ENCODE measurements around the gene CRB1. TPM values are rescaled to one million over a fixed set of nuclear protein-coding genes. Genes with fewer than 3 reads are reported as not detected.

The CRB1 gene
- total and polyA plus RNA-seq, 9 donors = 0.14 to 0.54 (median 0.31) TPM

GRCh38 chr1:197250616-197251015, 17.4 kb upstream of the CRB1 start:
- H3K4me3 ChIP-seq (ENCODE audit: low read length) = no peak overlapping the region
- no peak for DNase-seq
- H3K36me3 ChIP-seq (ENCODE audit: control insufficient read depth, insufficient read depth, low read length) = no peaks in the 10 kb centered on the region
- H3K27ac ChIP-seq (ENCODE audit: low read length) = no peak overlapping the region
- WGBS (ENCODE audit: insufficient coverage) = no CpG with 5 or more reads among the region's 2 CpGs
- no peaks in the 10 kb centered on the region for H3K9me3 ChIP-seq (replicated peaks; ENCODE audit: control insufficient read depth, low read depth, low read length)
- no peaks in the 10 kb centered on the region for H3K27me3 ChIP-seq (ENCODE audit: control insufficient read depth, insufficient read depth, low read length)
- no peaks in the 10 kb centered on the region for H3K4me1 ChIP-seq (ENCODE audit: control insufficient read depth, insufficient read depth, low read length)

- no peaks in the 10 kb centered on the region for H3K9me3 ChIP-seq (replicated peaks; ENCODE audit: control insufficient read depth, low read depth, low read length)
- 68% methylated on average over 3 of the region's 4 CpGs for WGBS (ENCODE audit: insufficient coverage)
- no peaks in the 10 kb centered on the region for H3K36me3 ChIP-seq (ENCODE audit: control insufficient read depth, insufficient read depth, low read length)
- no peaks in the 10 kb centered on the region for H3K4me1 ChIP-seq (ENCODE audit: control insufficient read depth, insufficient read depth, low read length)
- no peak for DNase-seq
- no peak overlapping the region for H3K27ac ChIP-seq (ENCODE audit: low read length)
- no peaks in the 10 kb centered on the region for H3K27me3 ChIP-seq (ENCODE audit: control insufficient read depth, insufficient read depth, low read length)
- no peak overlapping the region for H3K4me3 ChIP-seq (ENCODE audit: low read length)
Measured at GRCh38 chr1:197252973-197253372, 15.1 kb upstream of the CRB1 start.

- no peak for DNase-seq
- H3K27me3 ChIP-seq (ENCODE audit: control insufficient read depth, insufficient read depth, low read length) = no peaks in the 10 kb centered on the region
- no peaks in the 10 kb centered on the region for H3K9me3 ChIP-seq (replicated peaks; ENCODE audit: control insufficient read depth, low read depth, low read length)
- WGBS (ENCODE audit: insufficient coverage) = no CpG with 5 or more reads among the region's 1 CpG
- H3K27ac ChIP-seq (ENCODE audit: low read length) = no peak overlapping the region
- no peak overlapping the region for H3K4me3 ChIP-seq (ENCODE audit: low read length)
- H3K4me1 ChIP-seq (ENCODE audit: control insufficient read depth, insufficient read depth, low read length) = no peaks in the 10 kb centered on the region
- H3K36me3 ChIP-seq (ENCODE audit: control insufficient read depth, insufficient read depth, low read length) = no peaks in the 10 kb centered on the region
Measured at GRCh38 chr1:197254866-197255265, 13.2 kb upstream of the CRB1 start.

GRCh38 chr1:197264936-197265567, 3.0 kb upstream of the CRB1 start:
- DNase-seq = no peak
- no peaks in the 10 kb centered on the region for H3K4me1 ChIP-seq (ENCODE audit: control insufficient read depth, insufficient read depth, low read length)
- H3K27me3 ChIP-seq (ENCODE audit: control insufficient read depth, insufficient read depth, low read length) = no peaks in the 10 kb centered on the region
- H3K36me3 ChIP-seq (ENCODE audit: control insufficient read depth, insufficient read depth, low read length) = no peaks in the 10 kb centered on the region
- no peak overlapping the region for H3K4me3 ChIP-seq (ENCODE audit: low read length)
- no CpG with 5 or more reads among the region's 1 CpG for WGBS (ENCODE audit: insufficient coverage)
- no peaks in the 10 kb centered on the region for H3K9me3 ChIP-seq (replicated peaks; ENCODE audit: control insufficient read depth, low read depth, low read length)
- H3K27ac ChIP-seq (ENCODE audit: low read length) = no peak overlapping the region

- Histone ChIP-seq H3K36me3 (ENCODE audit: control insufficient read depth, insufficient read depth, low read length) (no peaks in the 10 kb centered on the region), H3K9me3 (replicated peaks; ENCODE audit: control insufficient read depth, low read depth, low read length) (no peaks in the 10 kb centered on the region), H3K27ac (ENCODE audit: low read length) (no peak overlapping the region), H3K4me3 (ENCODE audit: low read length) (no peak overlapping the region), H3K27me3 (ENCODE audit: control insufficient read depth, insufficient read depth, low read length) (no peaks in the 10 kb centered on the region), H3K4me1 (ENCODE audit: control insufficient read depth, insufficient read depth, low read length) (no peaks in the 10 kb centered on the region)
- 16% methylated on average over 4 of the region's 6 CpGs for WGBS (ENCODE audit: insufficient coverage)
- DNase-seq = peak; percentile 9
Measured at GRCh38 chr1:197269053-197269452, 1.0 kb downstream of the CRB1 start.

- Histone ChIP-seq H3K27ac (ENCODE audit: low read length) (no peak overlapping the region), H3K4me1 (ENCODE audit: control insufficient read depth, insufficient read depth, low read length) (no peaks in the 10 kb centered on the region), H3K9me3 (replicated peaks; ENCODE audit: control insufficient read depth, low read depth, low read length) (no peaks in the 10 kb centered on the region), H3K4me3 (ENCODE audit: low read length) (no peak overlapping the region), H3K36me3 (ENCODE audit: control insufficient read depth, insufficient read depth, low read length) (no peaks in the 10 kb centered on the region), H3K27me3 (ENCODE audit: control insufficient read depth, insufficient read depth, low read length) (no peaks in the 10 kb centered on the region)
- DNase-seq = no peak
Measured at GRCh38 chr1:197272791-197273190, 4.7 kb downstream of the CRB1 start.

- Histone ChIP-seq H3K36me3 (ENCODE audit: control insufficient read depth, insufficient read depth, low read length) (no peaks in the 10 kb centered on the region), H3K9me3 (replicated peaks; ENCODE audit: control insufficient read depth, low read depth, low read length) (no peaks in the 10 kb centered on the region), H3K27me3 (ENCODE audit: control insufficient read depth, insufficient read depth, low read length) (no peaks in the 10 kb centered on the region), H3K4me1 (ENCODE audit: control insufficient read depth, insufficient read depth, low read length) (no peaks in the 10 kb centered on the region), H3K4me3 (ENCODE audit: low read length) (no peak overlapping the region), H3K27ac (ENCODE audit: low read length) (no peak overlapping the region)
- DNase-seq = no peak
- WGBS (ENCODE audit: insufficient coverage) = no CpG with 5 or more reads among the region's 3 CpGs
Measured at GRCh38 chr1:197277166-197277565, 9.1 kb downstream of the CRB1 start.

GRCh38 chr1:197284325-197284724, 16.3 kb downstream of the CRB1 start:
- H3K9me3 ChIP-seq (replicated peaks; ENCODE audit: control insufficient read depth, low read depth, low read length) = no peaks in the 10 kb centered on the region
- H3K4me1 ChIP-seq (ENCODE audit: control insufficient read depth, insufficient read depth, low read length) = no peaks in the 10 kb centered on the region
- no peaks in the 10 kb centered on the region for H3K36me3 ChIP-seq (ENCODE audit: control insufficient read depth, insufficient read depth, low read length)
- no CpG with 5 or more reads among the region's 3 CpGs for WGBS (ENCODE audit: insufficient coverage)
- no peaks in the 10 kb centered on the region for H3K27me3 ChIP-seq (ENCODE audit: control insufficient read depth, insufficient read depth, low read length)
- H3K4me3 ChIP-seq (ENCODE audit: low read length) = no peak overlapping the region
- no peak overlapping the region for H3K27ac ChIP-seq (ENCODE audit: low read length)
- no peak for DNase-seq

GRCh38 chr1:197284966-197285365, 16.9 kb downstream of the CRB1 start:
- Histone ChIP-seq H3K9me3 (replicated peaks; ENCODE audit: control insufficient read depth, low read depth, low read length) (no peaks in the 10 kb centered on the region), H3K4me3 (ENCODE audit: low read length) (no peak overlapping the region), H3K4me1 (ENCODE audit: control insufficient read depth, insufficient read depth, low read length) (no peaks in the 10 kb centered on the region), H3K36me3 (ENCODE audit: control insufficient read depth, insufficient read depth, low read length) (no peaks in the 10 kb centered on the region), H3K27me3 (ENCODE audit: control insufficient read depth, insufficient read depth, low read length) (no peaks in the 10 kb centered on the region), H3K27ac (ENCODE audit: low read length) (no peak overlapping the region)
- no peak for DNase-seq
- no CpG with 5 or more reads among the region's 2 CpGs for WGBS (ENCODE audit: insufficient coverage)

GRCh38 chr1:197285526-197286205, 17.6 kb downstream of the CRB1 start:
- H3K4me1 ChIP-seq (ENCODE audit: control insufficient read depth, insufficient read depth, low read length) = no peaks in the 10 kb centered on the region
- H3K36me3 ChIP-seq (ENCODE audit: control insufficient read depth, insufficient read depth, low read length) = no peaks in the 10 kb centered on the region
- DNase-seq = no peak
- H3K4me3 ChIP-seq (ENCODE audit: low read length) = no peak overlapping the region
- H3K27ac ChIP-seq (ENCODE audit: low read length) = no peak overlapping the region
- H3K27me3 ChIP-seq (ENCODE audit: control insufficient read depth, insufficient read depth, low read length) = no peaks in the 10 kb centered on the region
- no peaks in the 10 kb centered on the region for H3K9me3 ChIP-seq (replicated peaks; ENCODE audit: control insufficient read depth, low read depth, low read length)
- no CpG with 5 or more reads among the region's 4 CpGs for WGBS (ENCODE audit: insufficient coverage)
